K562 (cell line): ENCODE data around the gene CDYL2. TPM values are rescaled to one million over a fixed set of nuclear protein-coding genes. Genes with fewer than 3 reads are reported as not detected.

Experiments
- ATAC-seq: fragments of 200-7000 bp; cut with Tn5 transposase; 3 replicates; pipeline ENCODE4 v1.9.1; 2020; ENCODE audit warnings: moderate library complexity
- BruUV-seq: library from RNA; stranded (reverse); fragments of 400-500 nt; replicated peaks from 2 replicates; lab custom pipeline; 2021; lab: Mats Ljungman, UMichigan
- CTCF ChIA-PET: fragments of 300-600 bp; formaldehyde crosslinking; extraction: SDS; loops from one replicate; lab custom pipeline; 2021; ENCODE audit warnings: low intra/inter-chr PET ratio; lab: Yijun Ruan, JAX
- POLR2A ChIA-PET: fragments of 300-600, 350-650 bp; sonication (Branson Sonifier 250); formaldehyde crosslinking; extraction: SDS; loops from one replicate; lab custom pipeline; 2021; ENCODE audit warnings: antibody characterized with exemption, inconsistent platforms; lab: Yijun Ruan, JAX
- DNase-seq, 4 experiments: peaks; one replicate each; pipeline versions ENCODE4 v3.0.0 to v3.0.0-alpha.2; 2011 to 2018; ENCODE audit warnings: low spot score in 3 of 4, mixed read lengths in 3 of 4; ENCODE audit errors: extremely low read depth in 1 of 4
- FAIRE-seq: peaks from 2 replicates; lab custom pipeline; 2011; peaks lifted over from hg19 to GRCh38; lab: Jason Lieb, UNC
- H2AFZ ChIP-seq: 2 replicates; pipeline ENCODE4 v1.6.0; 2011; ENCODE audit warnings: low read depth, low read length, control low read depth, inconsistent platforms
- H3K27ac ChIP-seq: fragments of 200-600 bp; 3 replicates; pipeline ENCODE4 v1.8.0; 2011; ENCODE audit warnings: low read depth, mild to moderate bottlenecking, control low read depth, inconsistent platforms, low read length, moderate library complexity, mixed read lengths; ENCODE audit errors: extremely low read depth
- H3K27me3 ChIP-seq, 2 experiments: fragments of 300-600 bp in 1 of 2; 2 replicates in 1 of 2; 3 replicates in 1 of 2; pipeline versions ENCODE4 v1.6.0 to v1.8.0; 2011; ENCODE audit warnings: inconsistent platforms in 2 of 2, low read length in 2 of 2, mild to moderate bottlenecking in 1 of 2, mixed read lengths in 1 of 2, moderate library complexity in 1 of 2; ENCODE audit not compliant: control insufficient read depth in 2 of 2, insufficient read depth in 2 of 2
- H3K36me3 ChIP-seq: fragments of 300-600 bp; 3 replicates; pipeline ENCODE4 v1.8.0; 2011; ENCODE audit warnings: mild to moderate bottlenecking, low read length, inconsistent platforms; ENCODE audit not compliant: control insufficient read depth, insufficient read depth
- H3K4me1 ChIP-seq, 2 experiments: fragments of 200-600 bp in 1 of 2; replicated peaks in 1 of 2; 2 replicates in 1 of 2; 3 replicates in 1 of 2; pipeline versions ENCODE4 v1.5.1 to v1.8.0; 2011; ENCODE audit warnings: inconsistent platforms in 2 of 2, low read length in 2 of 2, mild to moderate bottlenecking in 1 of 2, mixed read lengths in 1 of 2, moderate library complexity in 1 of 2; ENCODE audit not compliant: control insufficient read depth in 2 of 2, insufficient read depth in 2 of 2
- H3K4me2 ChIP-seq: 2 replicates; pipeline ENCODE4 v1.6.1; 2011; ENCODE audit warnings: low read length, control low read depth, inconsistent platforms, mixed read lengths; ENCODE audit not compliant: insufficient read depth
- H3K4me3 ChIP-seq: fragments of 200-600 bp; sonication (generic), shearing (Covaris generic); 2 replicates; pipeline ENCODE4 v1.5.1; 2016; ENCODE audit warnings: control low read depth, inconsistent platforms
- H3K79me2 ChIP-seq: fragments of 200-600 bp; 3 replicates; pipeline ENCODE4 v1.8.0; 2011; ENCODE audit warnings: low read length, inconsistent platforms; ENCODE audit not compliant: control insufficient read depth, insufficient read depth
- H3K9ac ChIP-seq, 2 experiments: 2 replicates each; pipeline versions ENCODE4 v1.6.0 to v1.6.1; 2011; ENCODE audit warnings: low read depth in 2 of 2, low read length in 2 of 2, control low read depth in 1 of 2, inconsistent platforms in 1 of 2, mild to moderate bottlenecking in 1 of 2, mixed read lengths in 1 of 2; ENCODE audit not compliant: insufficient read depth in 1 of 2
- H3K9me1 ChIP-seq: one replicate; pipeline ENCODE4 v1.6.0; 2011; ENCODE audit warnings: inconsistent platforms, mild to moderate bottlenecking, low read length, moderate library complexity; ENCODE audit not compliant: control insufficient read depth, insufficient read depth
- H3K9me3 ChIP-seq: replicated peaks from 2 replicates; pipeline ENCODE4 v1.5.1; 2011; ENCODE audit warnings: low read depth, low read length, inconsistent platforms; ENCODE audit not compliant: control insufficient read depth, insufficient read depth
- H4K20me1 ChIP-seq: replicated peaks from 2 replicates; pipeline ENCODE4 v1.6.1; 2011; ENCODE audit warnings: low read length, inconsistent platforms, mixed read lengths; ENCODE audit not compliant: control insufficient read depth, insufficient read depth
- ASH1L ChIP-seq: fragments of 450-650 bp; IDR thresholded peaks from 2 replicates; pipeline ENCODE4 v1.6.1; 2018; ENCODE audit warnings: borderline replicate concordance, mild to moderate bottlenecking, low read depth; ENCODE audit not compliant: partially characterized antibody
- ATF3 ChIP-seq, 2 experiments: fragments of 450-650 bp in 1 of 2; sonication (generic) in 1 of 2; formaldehyde crosslinking in 1 of 2; IDR thresholded peaks in 1 of 2; conservative IDR thresholded peaks in 1 of 2; 2 replicates each; pipeline versions ENCODE4 v1.6.1 to v1.8.1; 2016 to 2023; ENCODE audit warnings: mild to moderate bottlenecking in 2 of 2, moderate library complexity in 2 of 2, inconsistent platforms in 1 of 2, missing genetic modification reagents in 1 of 2
- BCL6 ChIP-seq: fragments of 250-450 bp; sonication (Bioruptor Pico); IDR thresholded peaks from 2 replicates; pipeline ENCODE4 v1.4.0; 2020
- BDP1 ChIP-seq: IDR thresholded peaks from 3 replicates; pipeline ENCODE4 v1.6.1; 2011; ENCODE audit not compliant: insufficient read length, insufficient read depth
- CEBPB ChIP-seq: fragments of 450-650 bp; IDR thresholded peaks from 2 replicates; pipeline ENCODE4 v1.6.1; 2016; ENCODE audit warnings: missing genetic modification characterization, missing compliant biosample characterization
- CEBPG ChIP-seq, 3 experiments: fragments of 200-800 bp in 1 of 3; sonication (Bioruptor generic) in 1 of 3; sonication (generic) in 1 of 3; formaldehyde crosslinking in 1 of 3; IDR thresholded peaks in 2 of 3; conservative IDR thresholded peaks in 1 of 3; 2 replicates each; pipeline versions ENCODE4 v1.6.1 to v1.8.0; 2016 to 2022; ENCODE audit warnings: missing compliant biosample characterization in 2 of 3, missing genetic modification characterization in 2 of 3, mild to moderate bottlenecking in 1 of 3, missing genetic modification reagents in 1 of 3
- HDAC6 ChIP-seq: IDR thresholded peaks from 2 replicates; pipeline ENCODE4 v1.6.1; 2012; ENCODE audit warnings: low read depth, mild to moderate bottlenecking, control low read depth, inconsistent platforms, low read length, moderate library complexity
- HMGN3 ChIP-seq: IDR thresholded peaks from 2 replicates; pipeline ENCODE4 v1.6.1; 2011; ENCODE audit warnings: borderline replicate concordance, low read depth, mild to moderate bottlenecking, mixed read lengths, low read length; ENCODE audit not compliant: insufficient read length; ENCODE audit errors: extremely low read depth
- NBN ChIP-seq: fragments of 450-650 bp; IDR thresholded peaks from 2 replicates; pipeline ENCODE4 v1.6.1; 2016; ENCODE audit warnings: low read depth, mild to moderate bottlenecking
- NFIX ChIP-seq: fragments of 250-450 bp; sonication (Bioruptor Pico); IDR thresholded peaks from 2 replicates; pipeline ENCODE4 v1.4.0; 2020; ENCODE audit warnings: low read depth, mild to moderate bottlenecking, moderate library complexity
- POLR2H ChIP-seq: IDR thresholded peaks from 2 replicates; pipeline ENCODE4 v1.6.1; 2016; ENCODE audit warnings: missing genetic modification characterization, low read depth, mild to moderate bottlenecking, control low read depth, missing compliant biosample characterization, moderate library complexity
- RBFOX2 ChIP-seq: fragments of 200-400 bp; formaldehyde crosslinking; IDR thresholded peaks from 2 replicates; pipeline ENCODE4 v1.6.1; 2017; ENCODE audit warnings: low read depth, mild to moderate bottlenecking, low read length, moderate library complexity
- SMAD4 ChIP-seq: fragments of 250-450 bp; sonication (Bioruptor Pico); conservative IDR thresholded peaks from 2 replicates; pipeline ENCODE4 v1.8.0; 2021; ENCODE audit warnings: inconsistent platforms, mild to moderate bottlenecking, moderate library complexity
- THRAP3 ChIP-seq: fragments of 450-650 bp; IDR thresholded peaks from 2 replicates; pipeline ENCODE4 v1.6.1; 2016; ENCODE audit warnings: mild to moderate bottlenecking, inconsistent platforms, borderline replicate concordance
- ZEB2 ChIP-seq: fragments of 450-650 bp; IDR thresholded peaks from 2 replicates; pipeline ENCODE4 v1.6.1; 2016
- ZNF175 ChIP-seq: fragments of 200-800 bp; sonication (Bioruptor generic); IDR thresholded peaks from 2 replicates; pipeline ENCODE4 v1.6.1; 2016; ENCODE audit warnings: low read depth, mild to moderate bottlenecking, missing genetic modification characterization, missing compliant biosample characterization
- ZNF24 ChIP-seq: fragments of 450-650 bp; IDR thresholded peaks from 2 replicates; pipeline ENCODE4 v1.6.1; 2016
- ZNF253 ChIP-seq: fragments of 250-450 bp; sonication (Bioruptor Pico); conservative IDR thresholded peaks from 2 replicates; pipeline ENCODE4 v1.6.1; 2021; ENCODE audit warnings: mild to moderate bottlenecking
- ZNF695 ChIP-seq: fragments of 450-650 bp; formaldehyde crosslinking; IDR thresholded peaks from 2 replicates; pipeline ENCODE4 v1.4.0; 2020; ENCODE audit warnings: mild to moderate bottlenecking, moderate library complexity
- WGBS: fragments of 100-300 bp; shearing (Covaris generic); methylation state at CpG from one replicate; pipeline ENCODE4 v1.1.6; 2016; ENCODE audit warnings: low coverage, mixed read lengths; ENCODE audit not compliant: insufficient coverage; ENCODE audit errors: missing lambda C conversion rate; 5-methylcytosine and 5-hydroxymethylcytosine counted together
- in situ Hi-C: fragments of 300-500 bp; cut with MboI; formaldehyde crosslinking; loops from 4 replicates; pipeline ENCODE4 v1.15.0; 2018; ENCODE audit warnings: inconsistent platforms, mixed read lengths
- intact Hi-C: fragments of 100-400 bp; cut with micrococcal nuclease; formaldehyde crosslinking; loops from 2 replicates; pipeline ENCODE4 v1.14.2; 2022
- polyA plus RNA-seq, 8 experiments: library from polyadenylated mRNA; depleted of rRNA in 4 of 8; stranded (reverse) in 5 of 8; unstranded in 3 of 8; fragments of >200 nt; fragmentation: Nextera tagmentation in 2 of 8; fragmentation: Illumina TruSeq in 1 of 8; extraction: Ambion mirVana in 2 of 8; extraction: Trizol in 1 of 8; gene quantifications; 2 replicates each; pipeline versions ENCODE4 v1.2.1 to v1.2.3, GENCODE V29; 2011 to 2014; ENCODE audit warnings: inconsistent platforms in 1 of 8, missing spikeins in 1 of 8
- total RNA-seq, 7 experiments: library from RNA; depleted of rRNA in 6 of 7; stranded (reverse); fragments of >200 nt in 6 of 7; fragmentation: Illumina TruSeq in 2 of 7; extraction: Trizol in 2 of 7; gene quantifications; 2 replicates each; pipeline versions ENCODE4 v1.2.1 to v1.2.3, GENCODE V29; 2011 to 2021; ENCODE audit warnings: low replicate concordance in 1 of 7

CDYL2 gene
- total and polyA plus RNA-seq, 9 of the 15 experiments (the other 6 are each of a cell fraction or from before 2014, with no cell fraction given): under 0.01 to 0.04 (median 0.01) TPM; not detected in 6

- intact Hi-C loops: no loop called here
- CTCF ChIA-PET: no interaction called here
- no peaks in the 10 kb centered on the region for H3K9me1 ChIP-seq
- peaks cover 0 to 3% of the 10 kb centered on the region in 2 experiments; a peak in 1 of 5 replicates for H3K27me3 ChIP-seq
- no peak overlapping the region for H3K9ac ChIP-seq
- BruUV-seq: no TSS peak
- no peak overlapping the region for H2AFZ ChIP-seq
- TF ChIP-seq BCL6 (CRISPR knock-in tag) (no peak), THRAP3 (no peak), ZNF175 (no peak), RBFOX2 (no peak), SMAD4 (CRISPR knock-in tag) (no peak), CEBPB (tag) (peak; percentile 51), ASH1L (no peak), HDAC6 (no peak), ATF3 (IDR thresholded peaks at IDR 0.05) (peak; percentile 52; the same call in 1 of the 2 replicates), ATF3 (CRISPR knock-in tag; conservative IDR thresholded peaks at IDR 0.05) (no peak), POLR2H (no peak), ZEB2 (no peak), BDP1 (no peak), ZNF253 (CRISPR knock-in tag) (no peak), NBN (no peak), NFIX (CRISPR knock-in tag) (no peak), ZNF695 (CRISPR knock-in tag) (no peak), HMGN3 (no peak), ZNF24 (no peak), CEBPG (CRISPR knock-in tag; IDR thresholded peaks at IDR 0.05) (no peak), CEBPG (tag; conservative IDR thresholded peaks at IDR 0.05 in 1 of 2, IDR thresholded peaks at IDR 0.05 in 1 of 2) (peak in 1 of 2 experiments; percentile 43; a peak in 2 of 4 replicates)
- TF ChIP-seq, all 486 proteins: peak for 3
- no peaks in the 10 kb centered on the region for H3K9me3 ChIP-seq
- H4K20me1 ChIP-seq: no peaks in the 10 kb centered on the region
- no peaks in the 10 kb centered on the region for H3K79me2 ChIP-seq
- DNase-seq: no peak
- in situ Hi-C loops: no loop called here
- H3K36me3 ChIP-seq: no peaks in the 10 kb centered on the region
- WGBS: 2% methylated on average over 3 of the region's 3 CpGs
- no peak overlapping the region for H3K4me3 ChIP-seq
- ATAC-seq: no peak
- H3K4me2 ChIP-seq: no peak overlapping the region
- peaks cover 0 to 3% of the 10 kb centered on the region in 2 experiments; a peak in 2 of 5 replicates for H3K4me1 ChIP-seq
- H3K27ac ChIP-seq: no peak overlapping the region
- POLR2A ChIA-PET: no interaction called here
- no peak for FAIRE-seq
These were observed 3.5 kb upstream of the CDYL2 start for GRCh38 chr16:80807906-80808305.
